ENCODE data around the gene OGDH. TPM values are rescaled to one million over a fixed set of nuclear protein-coding genes. Genes with fewer than 3 reads are reported as not detected.
A peak's percentile ranks its signal among the peaks of the same experiment; 100 is the strongest.

Gene OGDH
- total RNA-seq, 6 experiments from 2014 or later, result 46.6 to 63.2 (median 55.8) TPM

GRCh38 chr7:44685723-44686122, 79.3 kb downstream of the OGDH start:
- Histone ChIP-seq H3K4me1 (no peaks in the 10 kb centered on the region), H3K36me3 (peaks cover 0 to 16% (median 4%) of the 10 kb centered on the region in 4 donors), H3K4me3 (no peak overlapping the region), H3K27ac (no peak overlapping the region), H3K9me3 (no peaks in the 10 kb centered on the region), H3K27me3 (no peaks in the 10 kb centered on the region)
- ATAC-seq (no peak), DNase-seq (peak in 1 of 3 donors; percentile 1)
- intact Hi-C loops (cut with DNase I), result no loop called here
- WGBS (ENCODE audit: insufficient coverage, low coverage, low lambda C conversion rate, missing lambda C conversion rate), result 64% methylated on average over 1 of the region's 1 CpG
- TF ChIP-seq CTCF (IDR thresholded peaks at IDR 0.05) (no peak), POLR2A (IDR thresholded peaks at IDR 0.05) (no peak)

- TF ChIP-seq POLR2A (IDR thresholded peaks at IDR 0.05) (no peak), CTCF (IDR thresholded peaks at IDR 0.05) (no peak)
Observed at GRCh38 chr7:44689427-44689826, 83.0 kb downstream of the OGDH start.

GRCh38 chr7:44693641-44694313, 87.3 kb downstream of the OGDH start:
- WGBS (ENCODE audit: insufficient coverage, low coverage, low lambda C conversion rate, missing lambda C conversion rate), result 88% methylated on average over 6 of the region's 19 CpGs
- TF ChIP-seq POLR2A (IDR thresholded peaks at IDR 0.05) (no peak), CTCF (IDR thresholded peaks at IDR 0.05) (no peak)
- Histone ChIP-seq H3K36me3 (peaks cover 0 to 50% (median 22%) of the 10 kb centered on the region in 4 donors), H3K27ac (no peak overlapping the region), H3K4me1 (no peaks in the 10 kb centered on the region), H3K9me3 (no peaks in the 10 kb centered on the region), H3K27me3 (no peaks in the 10 kb centered on the region), H3K4me3 (no peak overlapping the region)
- ATAC-seq (peak in 1 of 4 donors; percentile 18), DNase-seq (no peak)
- intact Hi-C loops (cut with DNase I), result no loop called here

More at GRCh38 chr7:44689427-44689826, 83.0 kb downstream of the OGDH start:
- Histone ChIP-seq H3K36me3 (peaks cover 0 to 20% (median 5%) of the 10 kb centered on the region in 4 donors), H3K4me3 (no peak overlapping the region), H3K27me3 (no peaks in the 10 kb centered on the region), H3K27ac (no peak overlapping the region), H3K9me3 (no peaks in the 10 kb centered on the region), H3K4me1 (no peaks in the 10 kb centered on the region)
- no peak for ATAC-seq
- no peak for DNase-seq
- intact Hi-C loops (cut with DNase I), result no loop called here
- WGBS (ENCODE audit: insufficient coverage, low coverage, low lambda C conversion rate, missing lambda C conversion rate), result 100% methylated on average over 2 of the region's 2 CpGs

GRCh38 chr7:44694326-44694725, 87.9 kb downstream of the OGDH start:
- ATAC-seq (no peak), DNase-seq (no peak)
- Histone ChIP-seq H3K27ac (no peak overlapping the region), H3K9me3 (no peaks in the 10 kb centered on the region), H3K4me1 (no peaks in the 10 kb centered on the region), H3K4me3 (no peak overlapping the region), H3K36me3 (peaks cover 0 to 50% (median 22%) of the 10 kb centered on the region in 4 donors), H3K27me3 (no peaks in the 10 kb centered on the region)
- 83% methylated on average over 4 of the region's 14 CpGs for WGBS (ENCODE audit: insufficient coverage, low coverage, low lambda C conversion rate, missing lambda C conversion rate)
- TF ChIP-seq CTCF (IDR thresholded peaks at IDR 0.05) (no peak), POLR2A (IDR thresholded peaks at IDR 0.05) (no peak)
- intact Hi-C loops (cut with DNase I), result no loop called here
